Islet of Langerhans (tissue), 1 donor: Measurements from ENCODE around the gene NACC2.

Source experiments
- FAIRE-seq: peaks from one replicate; lab custom pipeline; 2011; peaks lifted over from hg19 to GRCh38; lab: Jason Lieb, UNC

Gene NACC2

GRCh38 chr9:135956802-135957174 lies 138.3 kb downstream of the NACC2 start:
- FAIRE-seq: no peak
